ENCODE results near the gene CROCC2. TPM values are rescaled to one million over a fixed set of nuclear protein-coding genes. Genes with fewer than 3 reads are reported as not detected.

Gene CROCC2
- total and polyA plus RNA-seq, 12 donors: 0.07 to 0.65 (median 0.28) TPM; not detected in 6

DNA sequence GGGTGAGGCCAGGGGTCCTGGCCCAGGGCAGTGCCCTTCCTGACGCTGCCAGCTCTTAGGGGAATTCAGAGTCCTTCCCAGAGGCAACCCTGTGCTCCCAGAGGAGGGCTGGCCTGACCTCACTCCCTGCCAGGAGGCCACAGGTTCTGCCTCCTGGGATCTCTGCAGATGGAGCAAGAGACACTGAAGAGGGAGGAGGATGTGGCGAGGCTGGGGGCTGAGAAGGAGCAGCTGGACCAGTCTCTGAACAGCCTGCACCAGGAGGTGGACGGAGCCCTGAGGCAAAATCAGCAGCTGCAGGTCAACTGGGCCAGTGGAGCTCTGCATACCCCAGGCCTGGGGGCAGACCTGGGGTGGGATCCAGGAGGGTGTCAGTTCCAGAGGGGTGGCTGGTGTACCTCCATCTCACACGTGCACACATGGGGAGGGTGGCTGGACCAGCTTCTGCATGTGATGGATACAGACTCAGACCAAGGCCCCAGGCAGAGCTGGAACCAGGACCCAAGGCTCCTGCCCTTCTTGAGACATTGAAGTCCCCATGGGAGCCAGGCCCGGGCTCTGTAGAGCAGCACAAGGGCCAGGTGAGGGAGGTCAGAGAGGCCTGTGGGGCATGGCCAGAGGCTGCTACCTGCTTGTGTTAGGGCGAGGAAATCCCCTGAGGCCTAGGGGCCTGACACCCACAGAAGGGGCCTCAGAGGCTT lies 82.6 kb downstream of the CROCC2 start:
- H3K27me3 ChIP-seq: no peaks in the 10 kb centered on the region
- H3K27ac ChIP-seq: no peak overlapping the region
- peaks cover 5 to 24% of the 10 kb centered on the region in 2 donors for H3K4me1 ChIP-seq (replicated peaks in 1 of 2)
- intact Hi-C loops (cut with DNase I): loop anchor here in 1 of 2 donors (10.0 kb wide), 1 partner anchor 134 kb away; no protein-coding TSS in a partner anchor
- no peaks in the 10 kb centered on the region for H3K36me3 ChIP-seq (replicated peaks in 1 of 2)
- H3K9me3 ChIP-seq (replicated peaks in 1 of 3): peaks cover 0 to 4% (median 0%) of the 10 kb centered on the region in 3 donors
- 93 to 96% (median 95%) methylated on average over 3 to 6 of the region's 6 CpGs for WGBS, 4 donors
- no peak for TF ChIP-seq POLR2A (IDR thresholded peaks at IDR 0.05)
- TF ChIP-seq, protein P1, sequence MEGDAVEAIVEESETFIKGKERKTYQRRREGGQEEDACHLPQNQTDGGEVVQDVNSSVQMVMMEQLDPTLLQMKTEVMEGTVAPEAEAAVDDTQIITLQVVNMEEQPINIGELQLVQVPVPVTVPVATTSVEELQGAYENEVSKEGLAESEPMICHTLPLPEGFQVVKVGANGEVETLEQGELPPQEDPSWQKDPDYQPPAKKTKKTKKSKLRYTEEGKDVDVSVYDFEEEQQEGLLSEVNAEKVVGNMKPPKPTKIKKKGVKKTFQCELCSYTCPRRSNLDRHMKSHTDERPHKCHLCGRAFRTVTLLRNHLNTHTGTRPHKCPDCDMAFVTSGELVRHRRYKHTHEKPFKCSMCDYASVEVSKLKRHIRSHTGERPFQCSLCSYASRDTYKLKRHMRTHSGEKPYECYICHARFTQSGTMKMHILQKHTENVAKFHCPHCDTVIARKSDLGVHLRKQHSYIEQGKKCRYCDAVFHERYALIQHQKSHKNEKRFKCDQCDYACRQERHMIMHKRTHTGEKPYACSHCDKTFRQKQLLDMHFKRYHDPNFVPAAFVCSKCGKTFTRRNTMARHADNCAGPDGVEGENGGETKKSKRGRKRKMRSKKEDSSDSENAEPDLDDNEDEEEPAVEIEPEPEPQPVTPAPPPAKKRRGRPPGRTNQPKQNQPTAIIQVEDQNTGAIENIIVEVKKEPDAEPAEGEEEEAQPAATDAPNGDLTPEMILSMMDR (IDR thresholded peaks at IDR 0.05): no peak
- no peak overlapping the region for H3K4me3 ChIP-seq
- peak in 3 of 7 donors; percentile 12 to 20 (median 14) for DNase-seq

DNA sequence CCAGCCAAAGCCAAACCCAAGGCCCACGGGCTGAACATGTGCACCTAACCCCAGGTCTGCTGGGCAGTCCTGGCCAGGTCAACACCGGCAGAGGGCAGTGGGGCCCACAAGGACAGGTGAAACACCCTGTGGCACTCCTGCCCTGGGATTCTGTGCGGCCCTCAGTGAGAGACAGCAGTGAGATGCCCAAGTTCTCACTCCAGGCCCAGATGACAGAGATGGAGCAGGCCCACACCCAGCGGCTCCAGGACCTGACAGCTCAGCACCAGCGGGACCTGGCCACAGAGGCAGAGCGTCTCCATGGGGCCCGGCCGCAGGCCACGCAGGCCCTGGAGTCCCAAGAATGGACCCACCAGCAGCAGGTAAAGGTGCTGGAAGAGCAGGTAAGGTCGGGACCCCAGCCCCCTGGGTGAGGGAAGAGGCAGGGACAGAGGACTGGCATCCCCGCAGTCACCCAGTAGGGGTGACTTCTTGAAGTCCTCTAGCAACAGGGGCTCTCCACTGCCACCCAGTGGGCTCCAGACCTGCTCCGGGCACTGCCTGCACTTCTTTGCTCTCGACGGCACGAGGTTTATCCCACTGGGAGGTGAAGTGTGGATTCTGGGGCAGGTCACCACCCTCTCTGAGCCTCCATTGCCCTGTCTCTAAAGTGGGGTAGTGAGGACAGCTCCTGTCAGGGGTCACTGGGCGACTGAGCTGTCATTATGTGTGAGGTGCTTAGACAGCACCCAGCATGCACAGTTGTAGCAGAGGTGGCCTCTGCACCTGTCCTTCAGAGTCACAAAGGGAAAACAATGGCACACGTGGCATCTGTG lies 83.5 kb downstream of the CROCC2 start:
- Histone ChIP-seq H3K4me1 (replicated peaks in 1 of 2) (peaks cover 10 to 29% of the 10 kb centered on the region in 2 donors), H3K27me3 (no peaks in the 10 kb centered on the region), H3K9me3 (replicated peaks in 1 of 3) (peaks cover 0 to 4% (median 0%) of the 10 kb centered on the region in 3 donors), H3K27ac (no peak overlapping the region), H3K4me3 (no peak overlapping the region), H3K36me3 (replicated peaks in 1 of 2) (no peaks in the 10 kb centered on the region)
- 85 to 100% (median 87%) methylated on average over 3 to 17 of the region's 17 CpGs for WGBS, 4 donors
- TF ChIP-seq, protein P1 (IDR thresholded peaks at IDR 0.05): peak in 4 of 6 experiments; percentile 31 to 49 (median 46)
- TF ChIP-seq POLR2A (IDR thresholded peaks at IDR 0.05): no peak
- peak in 6 of 7 donors; percentile 31 to 54 (median 46) for DNase-seq
- intact Hi-C loops (cut with DNase I): loop anchor here in 1 of 2 donors (10.0 kb wide), 1 partner anchor 135 kb away; no protein-coding TSS in a partner anchor

GRCh38 chr2:240990266-240990529 lies 84.1 kb downstream of the CROCC2 start:
- peaks cover 15 to 35% of the 10 kb centered on the region in 2 donors for H3K4me1 ChIP-seq (replicated peaks in 1 of 2)
- H3K27me3 ChIP-seq: no peaks in the 10 kb centered on the region
- WGBS, 4 donors: 63 to 91% (median 85%) methylated on average over 2 of the region's 2 CpGs
- H3K27ac ChIP-seq: no peak overlapping the region
- intact Hi-C loops (cut with DNase I): no loop called here
- H3K4me3 ChIP-seq: no peak overlapping the region
- no peaks in the 10 kb centered on the region for H3K36me3 ChIP-seq (replicated peaks in 1 of 2)
- no peak for DNase-seq
- peaks cover 0 to 4% (median 0%) of the 10 kb centered on the region in 3 donors for H3K9me3 ChIP-seq (replicated peaks in 1 of 3)
- TF ChIP-seq POLR2A (IDR thresholded peaks at IDR 0.05): no peak
- TF ChIP-seq, protein P1 (IDR thresholded peaks at IDR 0.05): no peak

DNA sequence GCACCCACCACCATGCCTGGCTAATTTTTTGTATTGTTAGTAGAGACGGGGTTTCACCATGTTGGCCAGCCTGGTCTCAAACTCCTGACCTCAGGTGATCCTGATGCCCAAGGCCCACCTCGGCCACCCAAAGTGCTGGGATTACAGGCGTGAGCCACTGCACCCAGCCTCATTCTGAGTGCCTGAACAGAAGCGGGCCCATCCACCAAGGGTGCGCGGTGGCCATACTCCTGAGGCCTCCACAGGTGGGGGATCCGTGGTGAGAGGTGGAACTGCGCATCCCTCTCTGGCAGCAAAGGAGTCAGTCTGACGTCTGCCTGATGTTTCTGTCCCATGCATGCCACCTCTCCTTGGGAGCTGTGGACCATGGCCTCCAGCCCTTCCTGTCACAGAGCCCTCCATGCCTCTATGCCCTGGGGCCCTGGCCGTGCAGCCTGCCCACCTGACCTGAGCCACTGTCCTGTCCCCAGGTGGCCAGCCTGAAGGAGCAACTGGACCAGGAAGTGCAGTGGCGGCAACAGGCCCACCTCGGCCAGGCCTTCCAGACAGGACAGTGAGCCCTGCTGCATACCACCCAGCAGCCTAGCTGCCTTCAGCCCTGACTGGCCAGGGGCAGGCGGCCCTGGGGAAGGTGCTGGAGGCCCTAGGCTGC lies 84.7 kb downstream of the CROCC2 start:
- no peaks in the 10 kb centered on the region for H3K36me3 ChIP-seq (replicated peaks in 1 of 2)
- no peak for TF ChIP-seq POLR2A (IDR thresholded peaks at IDR 0.05)
- TF ChIP-seq, protein P1 (IDR thresholded peaks at IDR 0.05): no peak
- peaks cover 21 to 41% of the 10 kb centered on the region in 2 donors for H3K4me1 ChIP-seq (replicated peaks in 1 of 2)
- peak in 3 of 7 donors; percentile 11 to 18 (median 17) for DNase-seq
- peaks cover 0 to 4% (median 0%) of the 10 kb centered on the region in 3 donors for H3K9me3 ChIP-seq (replicated peaks in 1 of 3)
- no peak overlapping the region for H3K4me3 ChIP-seq
- H3K27ac ChIP-seq: peak overlapping the region in 3 of 5 donors; percentile 61 to 89 (median 82)
- intact Hi-C loops (cut with DNase I): no loop called here
- H3K27me3 ChIP-seq: no peaks in the 10 kb centered on the region
- WGBS, 4 donors: 91 to 95% (median 94%) methylated on average over 4 to 13 of the region's 13 CpGs
